ENCODE results near the gene GBGT1.
A peak's percentile ranks its signal among the peaks of the same experiment; 100 is the strongest.

GRCh38 chr9:133132174-133132573, 31.5 kb downstream of the GBGT1 start:
- peak in 1 of 2 donors; percentile 10 for TF ChIP-seq POLR2A (IDR thresholded peaks at IDR 0.05)
- TF ChIP-seq, protein P1, sequence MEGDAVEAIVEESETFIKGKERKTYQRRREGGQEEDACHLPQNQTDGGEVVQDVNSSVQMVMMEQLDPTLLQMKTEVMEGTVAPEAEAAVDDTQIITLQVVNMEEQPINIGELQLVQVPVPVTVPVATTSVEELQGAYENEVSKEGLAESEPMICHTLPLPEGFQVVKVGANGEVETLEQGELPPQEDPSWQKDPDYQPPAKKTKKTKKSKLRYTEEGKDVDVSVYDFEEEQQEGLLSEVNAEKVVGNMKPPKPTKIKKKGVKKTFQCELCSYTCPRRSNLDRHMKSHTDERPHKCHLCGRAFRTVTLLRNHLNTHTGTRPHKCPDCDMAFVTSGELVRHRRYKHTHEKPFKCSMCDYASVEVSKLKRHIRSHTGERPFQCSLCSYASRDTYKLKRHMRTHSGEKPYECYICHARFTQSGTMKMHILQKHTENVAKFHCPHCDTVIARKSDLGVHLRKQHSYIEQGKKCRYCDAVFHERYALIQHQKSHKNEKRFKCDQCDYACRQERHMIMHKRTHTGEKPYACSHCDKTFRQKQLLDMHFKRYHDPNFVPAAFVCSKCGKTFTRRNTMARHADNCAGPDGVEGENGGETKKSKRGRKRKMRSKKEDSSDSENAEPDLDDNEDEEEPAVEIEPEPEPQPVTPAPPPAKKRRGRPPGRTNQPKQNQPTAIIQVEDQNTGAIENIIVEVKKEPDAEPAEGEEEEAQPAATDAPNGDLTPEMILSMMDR (IDR thresholded peaks at IDR 0.05 in 4 of 5, conservative IDR thresholded peaks at IDR 0.05 in 1 of 5) = no peak

All from gastrocnemius medialis (tissue), 4 donors.